Measurements from ENCODE around the gene MTREX. TPM values are rescaled to one million over a fixed set of nuclear protein-coding genes. Genes with fewer than 3 reads are reported as not detected.

MTREX gene
- total RNA-seq, 1 experiment from 2014 or later, result 123 TPM

DNA sequence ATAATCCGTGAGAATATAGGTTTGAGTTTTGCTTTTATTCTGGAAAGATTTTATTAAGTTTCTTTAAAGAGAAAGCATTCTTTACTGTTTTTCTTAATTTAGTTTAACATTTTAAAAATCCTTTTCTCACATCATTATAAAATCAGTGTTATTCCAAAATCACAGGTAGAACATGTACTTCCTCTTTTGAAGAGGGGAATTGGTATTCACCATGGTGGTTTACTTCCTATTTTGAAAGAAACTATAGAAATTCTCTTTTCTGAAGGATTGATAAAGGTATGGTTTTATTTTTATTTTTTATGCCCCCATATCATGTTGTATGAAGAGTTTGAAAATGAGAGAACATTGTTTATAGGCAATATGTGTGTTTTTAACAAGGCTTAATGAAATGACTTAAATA lies 43.0 kb downstream of the MTREX start:
- H3K27ac ChIP-seq (ENCODE audit: insufficient read length, low read depth, low read length), result no peak overlapping the region
- no peak overlapping the region for H3K18ac ChIP-seq (ENCODE audit: insufficient read length, low read depth, low read length)
- no CpG with 5 or more reads among the region's 1 CpG for WGBS (ENCODE audit: extremely low coverage, insufficient read length, low lambda C conversion rate)
- H3K4me2 ChIP-seq (ENCODE audit: insufficient read depth, insufficient read length, low read length), result no peak overlapping the region
- H2BK120ac ChIP-seq (ENCODE audit: low read depth, low read length, poor library complexity, severe bottlenecking), result no peak overlapping the region
- H3K23me2 ChIP-seq (ENCODE audit: insufficient read length, low read depth, low read length, poor library complexity, severe bottlenecking), result no peaks in the 10 kb centered on the region
- H2BK5ac ChIP-seq (ENCODE audit: insufficient read length, low read length), result no peak overlapping the region
- H3K56ac ChIP-seq (ENCODE audit: insufficient read length, low read depth, low read length), result no peak overlapping the region
- Mint-ChIP-seq H3K27me3 (ENCODE audit: low read depth) (no peaks in the 10 kb centered on the region), H3K4me3 (no peak overlapping the region), H3K36me3 (ENCODE audit: insufficient read depth in 1 of 3, low read depth in 3 of 3) (peaks cover 61 to 88% (median 79%) of the 10 kb centered on the region in 3 experiments), H3K27ac (no peak overlapping the region), H3K4me1 (no peaks in the 10 kb centered on the region), H3K9me3 (peaks cover 0 to 3% of the 10 kb centered on the region in 2 experiments; a peak in 1 of 5 replicates)
- H3K4me1 ChIP-seq (ENCODE audit: insufficient read depth, low read length), result no peaks in the 10 kb centered on the region
- no peak overlapping the region for H3K9ac ChIP-seq (ENCODE audit: extremely low read depth, insufficient read length, low read length)
- DNase-seq, result no peak
- no peak overlapping the region for H3K23ac ChIP-seq (ENCODE audit: insufficient read length, low read depth, low read length)
- H2BK12ac ChIP-seq (ENCODE audit: insufficient read length, low read depth, low read length), result no peak overlapping the region
- no peak overlapping the region for H4K5ac ChIP-seq (ENCODE audit: insufficient read length, low read depth, low read length)
- no peaks in the 10 kb centered on the region for H4K20me1 ChIP-seq (ENCODE audit: control insufficient read depth, insufficient read depth, insufficient read length)
- H3T11ph ChIP-seq (ENCODE audit: low read length), result no peak overlapping the region
- H3K4ac ChIP-seq (ENCODE audit: low read depth, low read length), result no peak overlapping the region
- H3K14ac ChIP-seq (ENCODE audit: insufficient read depth, low read length), result no peak overlapping the region
- H2AFZ ChIP-seq (ENCODE audit: low read length), result no peak overlapping the region
- no peaks in the 10 kb centered on the region for H3K9me3 ChIP-seq (ENCODE audit: control insufficient read depth, low read depth, low read length)
- H2BK20ac ChIP-seq (ENCODE audit: low read depth, low read length, poor library complexity, severe bottlenecking), result no peak overlapping the region
- H4K91ac ChIP-seq (ENCODE audit: insufficient read length, low read depth, low read length), result no peak overlapping the region
- no peak overlapping the region for H2AK5ac ChIP-seq (ENCODE audit: insufficient read length, low read length)
- H2BK15ac ChIP-seq (ENCODE audit: low read depth, low read length), result no peak overlapping the region
- TF ChIP-seq, protein P1, sequence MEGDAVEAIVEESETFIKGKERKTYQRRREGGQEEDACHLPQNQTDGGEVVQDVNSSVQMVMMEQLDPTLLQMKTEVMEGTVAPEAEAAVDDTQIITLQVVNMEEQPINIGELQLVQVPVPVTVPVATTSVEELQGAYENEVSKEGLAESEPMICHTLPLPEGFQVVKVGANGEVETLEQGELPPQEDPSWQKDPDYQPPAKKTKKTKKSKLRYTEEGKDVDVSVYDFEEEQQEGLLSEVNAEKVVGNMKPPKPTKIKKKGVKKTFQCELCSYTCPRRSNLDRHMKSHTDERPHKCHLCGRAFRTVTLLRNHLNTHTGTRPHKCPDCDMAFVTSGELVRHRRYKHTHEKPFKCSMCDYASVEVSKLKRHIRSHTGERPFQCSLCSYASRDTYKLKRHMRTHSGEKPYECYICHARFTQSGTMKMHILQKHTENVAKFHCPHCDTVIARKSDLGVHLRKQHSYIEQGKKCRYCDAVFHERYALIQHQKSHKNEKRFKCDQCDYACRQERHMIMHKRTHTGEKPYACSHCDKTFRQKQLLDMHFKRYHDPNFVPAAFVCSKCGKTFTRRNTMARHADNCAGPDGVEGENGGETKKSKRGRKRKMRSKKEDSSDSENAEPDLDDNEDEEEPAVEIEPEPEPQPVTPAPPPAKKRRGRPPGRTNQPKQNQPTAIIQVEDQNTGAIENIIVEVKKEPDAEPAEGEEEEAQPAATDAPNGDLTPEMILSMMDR (conservative IDR thresholded peaks at IDR 0.05), result no peak
- H4K8ac ChIP-seq (replicated peaks; ENCODE audit: insufficient read length, low read depth, low read length), result no peak overlapping the region
- H3K79me2 ChIP-seq (ENCODE audit: insufficient read depth, low read length), result no peaks in the 10 kb centered on the region
- H3K79me1 ChIP-seq (ENCODE audit: insufficient read depth, low read depth, low read length, poor library complexity, severe bottlenecking), result no peaks in the 10 kb centered on the region
- no peaks in the 10 kb centered on the region for H3K27me3 ChIP-seq (ENCODE audit: insufficient read depth, low read length)
